Measurements from ENCODE around the gene PDK2. TPM values are rescaled to one million over a fixed set of nuclear protein-coding genes. Genes with fewer than 3 reads are reported as not detected.

The PDK2 gene
- total RNA-seq, 1 donor, result 37.8 TPM

DNA sequence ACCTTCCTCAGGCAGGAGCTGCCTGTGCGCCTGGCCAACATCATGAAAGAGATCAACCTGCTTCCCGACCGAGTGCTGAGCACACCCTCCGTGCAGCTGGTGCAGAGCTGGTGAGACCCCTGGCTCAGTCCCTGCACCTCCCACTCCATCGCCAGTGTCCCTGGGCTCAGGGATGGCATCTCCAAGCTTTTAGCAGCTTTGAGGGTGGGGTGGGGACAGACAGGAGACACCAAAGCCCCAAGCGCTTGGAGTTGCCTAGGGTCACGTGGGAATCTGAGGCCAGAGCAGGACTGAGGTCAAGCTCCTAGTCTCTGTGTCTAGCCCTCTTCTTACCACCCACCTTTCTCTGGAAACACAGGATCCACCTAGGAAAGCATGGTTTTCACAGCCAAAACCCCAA, 2.3 kb downstream of the PDK2 start:
- no peak for DNase-seq (ENCODE audit: low read depth)
- TF ChIP-seq, protein P1, sequence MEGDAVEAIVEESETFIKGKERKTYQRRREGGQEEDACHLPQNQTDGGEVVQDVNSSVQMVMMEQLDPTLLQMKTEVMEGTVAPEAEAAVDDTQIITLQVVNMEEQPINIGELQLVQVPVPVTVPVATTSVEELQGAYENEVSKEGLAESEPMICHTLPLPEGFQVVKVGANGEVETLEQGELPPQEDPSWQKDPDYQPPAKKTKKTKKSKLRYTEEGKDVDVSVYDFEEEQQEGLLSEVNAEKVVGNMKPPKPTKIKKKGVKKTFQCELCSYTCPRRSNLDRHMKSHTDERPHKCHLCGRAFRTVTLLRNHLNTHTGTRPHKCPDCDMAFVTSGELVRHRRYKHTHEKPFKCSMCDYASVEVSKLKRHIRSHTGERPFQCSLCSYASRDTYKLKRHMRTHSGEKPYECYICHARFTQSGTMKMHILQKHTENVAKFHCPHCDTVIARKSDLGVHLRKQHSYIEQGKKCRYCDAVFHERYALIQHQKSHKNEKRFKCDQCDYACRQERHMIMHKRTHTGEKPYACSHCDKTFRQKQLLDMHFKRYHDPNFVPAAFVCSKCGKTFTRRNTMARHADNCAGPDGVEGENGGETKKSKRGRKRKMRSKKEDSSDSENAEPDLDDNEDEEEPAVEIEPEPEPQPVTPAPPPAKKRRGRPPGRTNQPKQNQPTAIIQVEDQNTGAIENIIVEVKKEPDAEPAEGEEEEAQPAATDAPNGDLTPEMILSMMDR (IDR thresholded peaks at IDR 0.05; ENCODE audit: insufficient read depth, low read length), result no peak
- no peak overlapping the region for H3K4me3 ChIP-seq (ENCODE audit: low read depth, low read length)

DNA sequence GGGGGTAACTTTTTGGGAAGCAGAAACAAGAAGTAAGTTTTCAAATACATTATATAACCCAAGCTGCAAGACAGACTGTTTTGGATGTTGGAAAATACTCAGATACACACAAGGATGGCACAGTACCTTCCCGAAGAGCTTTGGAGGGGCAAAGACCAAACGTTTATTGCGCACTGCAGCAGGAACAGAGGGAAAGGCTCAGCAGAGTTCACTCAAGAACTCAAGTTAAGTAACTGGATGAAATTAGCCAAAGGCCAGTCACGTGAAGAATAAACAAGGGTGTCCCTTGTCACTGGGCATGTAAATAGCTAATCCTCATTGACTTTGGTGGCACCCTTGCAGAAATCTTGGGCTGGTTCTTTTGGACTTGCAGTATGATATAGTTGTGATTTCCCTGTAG, 2.8 kb downstream of the PDK2 start:
- DNase-seq (ENCODE audit: low read depth), result no peak
- H3K4me3 ChIP-seq (ENCODE audit: low read depth, low read length), result no peak overlapping the region
- TF ChIP-seq, protein P1 (IDR thresholded peaks at IDR 0.05; ENCODE audit: insufficient read depth, low read length), result no peak

DNA sequence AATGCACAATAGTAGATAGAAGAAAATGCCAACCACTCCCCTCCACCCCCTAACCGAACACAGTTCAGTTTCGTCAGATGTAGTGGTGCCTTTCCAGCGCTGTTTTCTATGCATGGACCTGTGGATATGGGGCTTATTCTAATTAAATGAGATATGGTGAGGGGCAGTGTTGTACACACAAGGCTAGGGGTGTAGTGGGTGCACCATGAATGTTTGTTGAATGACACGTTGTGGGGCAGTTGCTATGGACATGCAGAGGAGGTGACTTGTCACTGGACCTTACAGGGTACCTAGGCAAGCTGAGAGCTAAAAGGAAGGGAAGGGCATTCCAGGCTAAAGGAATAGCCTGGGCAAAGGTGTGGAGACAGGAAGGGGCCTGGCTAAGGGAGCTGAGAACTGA, 3.4 kb downstream of the PDK2 start:
- no peak overlapping the region for H3K4me3 ChIP-seq (ENCODE audit: low read depth, low read length)
- TF ChIP-seq, protein P1 (IDR thresholded peaks at IDR 0.05; ENCODE audit: insufficient read depth, low read length), result no peak
- DNase-seq (ENCODE audit: low read depth), result no peak

DNA sequence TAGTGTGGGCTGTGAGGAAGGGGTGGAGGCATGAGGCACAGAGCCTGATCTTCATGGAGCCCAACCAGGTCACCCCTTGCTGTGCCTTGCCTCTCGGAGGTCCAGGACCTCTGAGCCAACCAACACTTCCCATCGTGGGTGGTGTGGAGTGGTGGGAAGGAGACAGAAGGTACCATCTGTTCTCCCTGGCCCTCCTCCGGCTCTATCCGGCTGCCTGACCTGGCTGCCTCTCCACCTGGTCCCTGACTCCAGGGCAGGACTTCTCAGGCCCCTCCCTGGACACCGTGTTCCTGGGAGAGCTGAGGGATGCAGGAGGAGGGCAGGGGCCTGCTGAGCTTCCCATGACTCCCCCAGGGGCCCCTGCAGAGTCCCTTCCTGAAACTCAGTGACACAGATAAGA, 3.9 kb downstream of the PDK2 start:
- TF ChIP-seq, protein P1 (IDR thresholded peaks at IDR 0.05; ENCODE audit: insufficient read depth, low read length), result no peak
- no peak for DNase-seq (ENCODE audit: low read depth)

GRCh38 chr17:50100480-50100883, 5.3 kb downstream of the PDK2 start:
- no peak for DNase-seq (ENCODE audit: low read depth)
- H3K4me3 ChIP-seq (ENCODE audit: low read depth, low read length), result no peak overlapping the region
- TF ChIP-seq, protein P1 (IDR thresholded peaks at IDR 0.05; ENCODE audit: insufficient read depth, low read length), result no peak

More for the DNA sequence above, 3.9 kb downstream of the PDK2 start:
- no peak overlapping the region for H3K4me3 ChIP-seq (ENCODE audit: low read depth, low read length)

DNA sequence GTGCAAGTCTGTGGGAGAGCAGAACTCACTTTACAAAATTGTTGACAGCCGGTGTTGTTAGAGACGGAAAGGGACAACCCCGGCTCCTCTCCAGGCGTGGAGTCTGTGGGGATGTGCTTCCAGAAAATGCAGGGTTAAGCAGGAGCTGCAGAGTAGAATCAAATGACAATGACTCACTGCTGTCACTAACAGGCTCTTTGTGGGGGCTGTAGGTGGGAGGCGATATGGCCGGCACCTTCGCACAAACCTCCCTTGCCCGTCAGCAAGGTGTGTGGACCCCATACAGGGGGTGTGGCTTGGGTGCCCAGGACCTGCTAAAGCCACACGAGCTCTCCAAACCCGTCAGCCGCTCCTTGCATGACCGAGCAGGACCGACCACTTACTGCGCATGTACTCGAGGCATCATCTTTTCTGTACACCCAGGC, 5.8 kb downstream of the PDK2 start:
- no peak overlapping the region for H3K4me3 ChIP-seq (ENCODE audit: low read depth, low read length)
- DNase-seq (ENCODE audit: low read depth), result no peak
- TF ChIP-seq, protein P1 (IDR thresholded peaks at IDR 0.05; ENCODE audit: insufficient read depth, low read length), result no peak

All from fibroblast of the aortic adventitia (primary cell).